ENCODE data around the gene SLC6A3.

The SLC6A3 gene

DNA sequence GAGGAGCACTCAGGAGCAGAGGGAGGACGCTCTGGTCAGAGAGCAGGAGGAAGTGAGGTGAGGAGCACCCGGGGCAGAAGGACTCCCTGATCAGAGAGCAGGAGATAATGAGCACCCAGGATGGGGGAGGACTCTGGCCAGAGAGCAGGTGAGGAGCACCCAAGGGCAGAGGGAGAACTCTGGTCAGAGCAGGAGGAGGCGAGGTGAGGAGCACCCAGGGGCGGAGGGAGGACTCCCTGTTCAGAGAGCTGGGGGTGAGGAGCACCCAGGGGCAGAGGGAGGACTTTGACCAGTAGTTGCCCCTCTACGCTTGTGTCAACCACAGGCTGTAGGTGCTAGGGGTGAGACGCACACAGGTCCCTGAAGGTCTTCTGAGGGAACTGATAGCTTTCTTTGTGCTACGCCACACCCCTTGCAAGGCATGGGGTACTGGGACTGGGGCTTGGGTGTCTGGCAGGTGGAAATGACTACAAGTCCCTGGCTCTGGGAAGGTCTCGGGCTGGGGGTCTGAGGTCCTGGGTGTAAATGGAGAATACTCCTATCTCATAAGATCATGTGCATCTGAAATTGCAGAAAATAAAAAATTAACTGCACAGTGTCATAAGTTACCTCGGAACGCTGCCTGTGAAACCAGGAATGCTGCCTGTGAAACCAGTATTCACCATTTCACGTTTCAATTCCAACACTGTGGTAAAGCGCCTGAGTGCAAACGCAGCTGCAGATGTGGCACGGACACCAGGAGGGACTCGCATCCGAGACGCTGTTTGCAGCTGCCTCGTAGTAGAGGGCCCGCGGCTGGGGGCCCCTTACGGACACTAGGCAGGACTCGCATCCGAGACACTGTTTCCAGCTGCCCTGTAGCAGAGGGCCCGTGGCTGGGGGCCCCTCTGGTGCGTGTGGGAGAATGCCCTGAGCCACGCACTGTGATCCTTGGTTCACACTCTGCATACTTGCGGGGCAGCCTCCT, 27.0 kb upstream of the SLC6A3 start:
- TF ChIP-seq, protein P1, sequence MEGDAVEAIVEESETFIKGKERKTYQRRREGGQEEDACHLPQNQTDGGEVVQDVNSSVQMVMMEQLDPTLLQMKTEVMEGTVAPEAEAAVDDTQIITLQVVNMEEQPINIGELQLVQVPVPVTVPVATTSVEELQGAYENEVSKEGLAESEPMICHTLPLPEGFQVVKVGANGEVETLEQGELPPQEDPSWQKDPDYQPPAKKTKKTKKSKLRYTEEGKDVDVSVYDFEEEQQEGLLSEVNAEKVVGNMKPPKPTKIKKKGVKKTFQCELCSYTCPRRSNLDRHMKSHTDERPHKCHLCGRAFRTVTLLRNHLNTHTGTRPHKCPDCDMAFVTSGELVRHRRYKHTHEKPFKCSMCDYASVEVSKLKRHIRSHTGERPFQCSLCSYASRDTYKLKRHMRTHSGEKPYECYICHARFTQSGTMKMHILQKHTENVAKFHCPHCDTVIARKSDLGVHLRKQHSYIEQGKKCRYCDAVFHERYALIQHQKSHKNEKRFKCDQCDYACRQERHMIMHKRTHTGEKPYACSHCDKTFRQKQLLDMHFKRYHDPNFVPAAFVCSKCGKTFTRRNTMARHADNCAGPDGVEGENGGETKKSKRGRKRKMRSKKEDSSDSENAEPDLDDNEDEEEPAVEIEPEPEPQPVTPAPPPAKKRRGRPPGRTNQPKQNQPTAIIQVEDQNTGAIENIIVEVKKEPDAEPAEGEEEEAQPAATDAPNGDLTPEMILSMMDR (IDR thresholded peaks at IDR 0.05) = no peak

- TF ChIP-seq, protein P1 (IDR thresholded peaks at IDR 0.05) = no peak
Observed at GRCh38 chr5:1471240-1471853, 26.1 kb upstream of the SLC6A3 start.

DNA sequence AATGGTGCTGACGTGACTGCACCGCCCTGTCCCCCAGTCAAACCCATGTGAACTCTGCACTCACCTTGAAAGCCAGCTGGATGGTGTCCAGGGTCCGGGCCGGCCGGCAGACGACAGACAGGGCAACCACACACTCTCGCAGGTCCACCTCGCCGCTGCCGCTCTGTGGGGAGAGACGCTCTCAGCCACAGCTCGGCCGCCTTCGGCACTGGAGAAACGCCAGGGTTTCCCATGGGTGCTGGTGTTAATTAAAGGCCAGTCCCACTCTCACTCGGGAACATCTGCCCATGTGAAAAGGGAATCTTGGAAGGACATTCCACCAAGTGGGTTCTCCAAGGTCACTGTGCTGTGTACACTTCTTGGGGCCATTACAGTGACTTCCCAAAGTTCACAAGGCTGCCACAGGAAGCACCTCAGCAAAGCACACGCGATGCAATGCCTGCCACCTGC, 25.5 kb upstream of the SLC6A3 start:
- TF ChIP-seq, protein P1 (IDR thresholded peaks at IDR 0.05) = no peak

DNA sequence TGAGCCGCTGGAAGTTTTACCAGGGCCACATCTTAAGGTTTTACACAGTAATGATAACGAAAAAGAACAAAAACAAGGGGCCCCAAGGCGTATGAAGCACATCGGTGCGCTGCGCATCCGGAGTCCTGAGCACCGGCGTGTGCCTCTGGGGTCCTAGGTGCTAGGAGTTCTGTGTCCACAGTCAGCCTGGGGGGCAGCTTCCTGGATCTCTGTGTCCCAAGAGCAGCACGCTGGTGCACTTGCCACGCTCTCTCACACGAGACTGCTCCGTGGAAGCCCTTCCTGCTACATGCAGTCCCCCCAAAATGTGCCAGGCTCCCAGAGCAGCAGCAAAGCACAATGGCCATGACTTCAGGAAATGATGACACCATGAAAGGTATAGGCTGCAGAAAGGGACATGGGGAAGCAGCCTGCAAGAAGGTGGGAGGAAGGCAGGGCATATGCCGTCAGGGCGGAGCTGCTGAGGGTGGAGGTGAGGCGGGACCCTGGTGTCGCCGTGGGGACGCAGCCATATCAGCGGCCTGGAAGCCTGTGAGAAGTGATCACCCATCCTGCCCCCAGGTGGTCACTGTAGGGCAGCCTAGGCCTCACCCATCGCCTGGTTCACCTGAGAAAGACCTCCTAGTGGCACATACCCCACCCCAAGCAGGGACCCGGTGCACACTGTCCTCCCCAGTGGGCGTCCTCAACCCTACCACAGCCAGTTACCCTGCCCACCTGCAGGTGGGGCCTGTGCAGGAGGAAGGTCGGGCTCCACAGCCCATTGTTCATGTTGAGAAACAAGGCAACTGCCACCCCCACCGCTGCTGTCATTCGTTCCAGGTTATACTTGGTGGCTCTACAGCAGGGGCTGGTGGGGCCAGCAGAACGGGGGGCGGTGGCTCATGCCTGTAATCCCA, 23.6 kb upstream of the SLC6A3 start:
- TF ChIP-seq, protein P1 (IDR thresholded peaks at IDR 0.05) = no peak

GRCh38 chr5:1468247-1468612, 23.0 kb upstream of the SLC6A3 start:
- TF ChIP-seq, protein P1 (IDR thresholded peaks at IDR 0.05) = peak; percentile 64

DNA sequence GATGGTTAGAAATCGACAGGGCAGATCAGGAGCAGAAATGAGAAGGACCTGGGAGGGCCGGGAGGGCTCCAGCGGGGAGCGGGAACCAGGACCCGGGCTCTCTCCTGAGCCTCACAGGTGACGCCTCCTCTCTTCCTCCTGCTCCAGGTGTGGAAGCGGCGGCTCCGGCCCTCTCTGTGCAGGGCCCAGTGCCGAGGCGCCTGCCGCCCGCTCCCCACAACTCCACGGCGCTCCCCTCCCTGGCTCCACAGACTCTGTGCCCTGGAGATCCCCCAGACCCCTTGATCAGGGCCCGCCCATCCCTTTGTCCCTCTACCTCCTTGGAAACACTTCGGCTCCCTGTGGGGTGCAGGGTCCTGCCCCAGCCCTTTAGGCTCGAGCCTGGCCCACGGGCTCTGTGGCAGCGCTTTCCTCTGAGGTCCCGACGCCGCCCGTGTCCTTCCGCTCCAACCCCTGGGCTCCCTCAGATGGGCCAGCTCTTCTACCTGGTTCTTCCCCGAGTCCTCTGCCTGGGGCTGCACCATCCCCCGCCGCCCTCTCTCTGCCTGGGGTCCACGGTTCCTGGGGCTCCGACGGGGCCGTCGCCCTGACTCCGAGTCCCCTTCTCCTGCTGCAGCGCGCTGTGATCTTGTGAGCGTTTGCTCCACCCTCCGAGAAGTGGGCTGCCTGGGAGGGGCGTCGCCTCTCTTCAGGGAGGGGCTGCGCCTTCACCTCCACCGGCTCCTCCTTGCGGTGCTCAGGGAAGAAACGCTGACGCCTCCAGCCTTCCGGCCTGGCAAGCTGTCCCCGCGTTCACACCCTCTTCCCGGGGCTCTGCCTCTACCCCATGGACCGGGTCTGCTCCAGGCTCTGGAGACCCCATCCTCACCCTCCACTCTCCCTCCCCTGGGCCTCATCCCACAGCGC, 22.4 kb upstream of the SLC6A3 start:
- TF ChIP-seq, protein P1 (IDR thresholded peaks at IDR 0.05) = no peak

Data from LNCAP (cell line).